CD4-positive, alpha-beta T cell (primary cell): ENCODE data around the gene ZNF595. TPM values are rescaled to one million over a fixed set of nuclear protein-coding genes. Genes with fewer than 3 reads are reported as not detected.
"Not testable (repeated sequence)": the region's sequence is repeated elsewhere in the genome, so short reads cannot be mapped to it uniquely, and the experiment has no call there.

Experiments
- ATAC-seq: fragments of 200-7000 bp; cut with Tn5 transposase; one replicate; pipeline ENCODE4 v1.10.0; 2022; ENCODE audit warnings: mild to moderate bottlenecking; ENCODE audit not compliant: poor library complexity
- CTCF ChIA-PET: fragments of 350-600 bp; sonication (Branson Sonifier 250); formaldehyde crosslinking; loops from one replicate; lab custom pipeline; 2021; ENCODE audit warnings: antibody characterized with exemption, inconsistent platforms; lab: Charles Lee
- POLR2A ChIA-PET: fragments of 350-600 bp; sonication (Branson Sonifier 250); formaldehyde crosslinking; loops from one replicate; lab custom pipeline; 2021; ENCODE audit warnings: antibody characterized with exemption, inconsistent platforms; lab: Charles Lee
- DNase-seq, 14 experiments: peaks; one replicate each; pipeline ENCODE4 v3.0.0-alpha.2; 2013 to 2020; ENCODE audit warnings: mixed read lengths in 2 of 14
- H3K27ac ChIP-seq, 2 donors: one replicate each; pipeline versions ENCODE4 v1.5.1 to v1.7.0; 2013; ENCODE audit warnings: low read length in 2 of 2, low read depth in 1 of 2, mild to moderate bottlenecking in 1 of 2
- H3K27me3 ChIP-seq, 2 experiments: 1 replicate in 1 of 2; 2 replicates in 1 of 2; pipeline versions ENCODE4 v1.6.1 to v1.7.0; 2013; ENCODE audit warnings: low read length in 2 of 2, control low read depth in 1 of 2, mild to moderate bottlenecking in 1 of 2, moderate library complexity in 1 of 2; ENCODE audit not compliant: insufficient read depth in 2 of 2, control insufficient read depth in 1 of 2
- H3K36me3 ChIP-seq: one replicate; pipeline ENCODE4 v1.6.1; 2013; ENCODE audit warnings: low read length, control low read depth; ENCODE audit not compliant: insufficient read depth
- H3K4me1 ChIP-seq: one replicate; pipeline ENCODE4 v1.6.1; 2013; ENCODE audit warnings: low read length, control low read depth; ENCODE audit not compliant: insufficient read depth
- H3K4me3 ChIP-seq: one replicate; pipeline ENCODE4 v1.5.1; 2013; ENCODE audit warnings: mild to moderate bottlenecking, low read length, moderate library complexity
- H3K9me3 ChIP-seq, 2 experiments: 1 replicate in 1 of 2; 2 replicates in 1 of 2; pipeline versions ENCODE4 v1.6.1 to v1.7.0; 2013; ENCODE audit warnings: low read length in 2 of 2, mild to moderate bottlenecking in 2 of 2, control low read depth in 1 of 2, moderate library complexity in 1 of 2; ENCODE audit not compliant: control insufficient read depth in 1 of 2, insufficient read depth in 1 of 2
- H3K27ac Mint-ChIP-seq: one replicate; pipeline ENCODE4 v1.8.0; 2020; ENCODE audit warnings: mixed read lengths
- H3K27me3 Mint-ChIP-seq: one replicate; pipeline ENCODE4 v1.8.0; 2021; ENCODE audit warnings: mixed read lengths
- H3K36me3 Mint-ChIP-seq: one replicate; pipeline ENCODE4 v1.8.0; 2021; ENCODE audit warnings: low read depth, mixed read lengths
- H3K4me1 Mint-ChIP-seq: one replicate; pipeline ENCODE4 v1.8.0; 2021; ENCODE audit warnings: low read depth, mixed read lengths
- H3K4me3 Mint-ChIP-seq: one replicate; pipeline ENCODE4 v1.8.0; 2020; ENCODE audit warnings: mild to moderate bottlenecking, mixed read lengths
- H3K9me3 Mint-ChIP-seq: one replicate; pipeline ENCODE4 v1.8.0; 2020; ENCODE audit warnings: mixed read lengths
- intact Hi-C, 2 experiments: fragments of 100-400 bp; cut with DNase I in 1 of 2; cut with micrococcal nuclease in 1 of 2; formaldehyde crosslinking; loops; one replicate each; pipeline versions ENCODE4 v1.15.1 to v1.9.0; 2023 to 2025; cut with DNase I, micrococcal nuclease
- polyA plus RNA-seq, 2 donors: library from polyadenylated mRNA; unstranded; fragments of 120-200 nt; gene quantifications; one replicate each; pipeline ENCODE4 v1.2.1, GENCODE V29; 2013
- total RNA-seq, 174 experiments: library from RNA in 2 of 174; stranded (reverse) in 2 of 174; gene quantifications; one replicate each; pipeline ENCODE4 v1.2.3 and lab custom pipeline; 2021 to 2026

The ZNF595 gene
- total RNA-seq (10 to 100 TPM; 16.0 to 16.3 TPM), total RNA-seq (lab: John Stamatoyannopoulos, UW) (0.70 to 14.3 (median 4.8) reads per million in 172 experiments)
- polyA plus RNA-seq (2013, experiment 1 of 2), result 2.0 TPM
- polyA plus RNA-seq (2013, experiment 2 of 2), result 3.8 TPM

DNA sequence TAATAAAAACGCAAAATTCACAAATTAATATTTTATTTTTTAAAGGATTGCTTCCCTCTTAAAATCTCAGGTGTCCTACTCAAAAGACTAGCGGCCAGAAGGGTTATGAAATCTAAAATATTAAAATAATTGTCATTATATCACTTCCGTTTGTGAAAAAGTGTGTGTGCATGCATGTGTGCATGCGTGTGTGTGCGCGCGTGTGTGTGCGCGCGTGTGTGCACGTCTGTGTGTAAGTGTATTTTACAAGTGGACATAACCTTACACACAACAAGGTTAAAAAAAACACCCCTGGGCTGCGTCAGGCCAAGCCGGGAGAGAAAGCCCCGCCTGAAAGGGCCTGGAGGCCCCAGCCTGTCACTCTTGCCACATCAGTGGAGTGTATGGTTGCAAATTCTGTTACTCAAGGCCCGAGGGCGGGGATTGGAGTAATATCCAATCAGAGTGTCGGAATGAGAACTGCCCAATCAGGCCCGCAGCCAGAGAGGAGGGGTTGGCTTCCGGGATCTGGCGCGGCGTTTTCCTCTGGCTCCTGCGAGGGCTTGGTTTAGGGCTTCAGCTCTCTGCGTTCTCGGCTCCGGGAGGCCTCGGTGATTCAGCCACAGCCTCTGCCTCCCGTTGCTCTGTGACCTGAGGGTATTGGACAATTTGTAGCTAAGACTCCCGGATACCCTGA, at the start of gene ZNF595:
TSS of gene ZNF595 (plus strand) at position 518 of the 676 bp plus-strand sequence. CDS start 168 bp downstream, outside the sequence.
- H3K27ac Mint-ChIP-seq, H3K9me3 Mint-ChIP-seq, H3K36me3 ChIP-seq, H3K4me3 Mint-ChIP-seq, H3K27me3 Mint-ChIP-seq, H3K36me3 Mint-ChIP-seq, H3K4me1 ChIP-seq, H3K27ac ChIP-seq, H3K4me1 Mint-ChIP-seq, intact Hi-C loops, H3K27me3 ChIP-seq: not testable (repeated sequence)
- ChIA-PET CTCF (interaction anchor here (1.2 to 1.3 kb wide), 2 partner anchors 9 kb away, joined by 3 to 4 read pairs; no protein-coding TSS in a partner anchor), POLR2A (interaction anchor here (0.9 to 5.8 kb wide), 4 partner anchors 70 to 621 kb away, joined by 3 to 86 read pairs (median 20); partner anchors contain the start of genes MYL5, ZNF141 and ZNF718)
- DNase-seq, result peak in 4 of 14 experiments; percentile 2 to 27 (median 16)
- peaks cover 0 to 15% of the 10 kb centered on the region in 2 experiments for H3K9me3 ChIP-seq
- ATAC-seq, result peak; percentile 85
- peak within 1 kb of the TSS; percentile 16 for H3K4me3 ChIP-seq

DNA sequence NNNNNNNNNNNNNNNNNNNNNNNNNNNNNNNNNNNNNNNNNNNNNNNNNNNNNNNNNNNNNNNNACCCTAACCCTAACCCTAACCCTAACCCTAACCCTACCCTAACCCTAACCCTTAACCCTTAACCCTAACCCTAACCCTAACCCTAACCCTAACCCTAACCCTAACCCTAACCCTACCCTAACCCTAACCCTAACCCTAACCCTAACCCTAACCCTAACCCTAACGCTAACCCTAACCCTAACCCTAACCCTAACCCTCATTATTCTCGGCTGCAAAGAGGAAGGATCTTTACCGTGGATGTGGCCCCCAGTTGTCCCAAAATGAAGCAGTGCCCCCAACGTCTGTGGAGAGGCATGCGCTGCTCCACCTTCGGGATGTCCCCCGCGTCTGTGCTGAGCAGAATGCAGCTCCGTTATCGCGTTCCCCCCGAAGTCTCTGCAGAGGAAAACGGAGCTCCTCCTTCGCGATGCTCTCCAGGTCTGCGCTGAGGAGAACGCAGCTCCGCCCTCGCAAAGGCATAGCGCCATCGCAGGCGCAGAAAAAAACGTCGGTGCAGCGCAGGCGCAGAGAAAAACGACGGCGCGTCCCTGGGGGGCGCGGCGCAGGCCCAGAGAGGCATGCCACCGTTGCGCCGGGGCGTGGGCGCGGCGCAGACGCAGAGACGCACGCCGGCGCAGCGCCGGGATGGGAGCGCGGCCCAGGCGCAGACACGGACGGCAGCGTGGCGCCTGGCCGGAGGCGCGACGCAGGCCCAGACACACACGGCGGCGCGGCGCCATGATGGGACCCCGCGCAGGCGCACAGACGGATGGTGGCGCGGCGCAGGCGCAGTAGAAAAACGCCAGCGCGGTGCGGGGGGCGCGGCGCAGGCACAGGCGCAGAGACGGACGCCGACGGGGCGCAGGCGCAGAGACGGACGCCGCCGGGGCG, 42.9 kb upstream of the ZNF595 start:
- H3K27ac ChIP-seq, H3K4me1 Mint-ChIP-seq, H3K27me3 ChIP-seq, H3K27ac Mint-ChIP-seq, CTCF ChIA-PET, H3K36me3 Mint-ChIP-seq, H3K4me3 Mint-ChIP-seq, POLR2A ChIA-PET, H3K36me3 ChIP-seq, H3K4me3 ChIP-seq, H3K9me3 Mint-ChIP-seq, intact Hi-C loops, H3K4me1 ChIP-seq, ATAC-seq, H3K27me3 Mint-ChIP-seq: not testable (repeated sequence)
- DNase-seq, result peak in 2 of 14 experiments; percentile 8 to 23
- H3K9me3 ChIP-seq, result peaks cover 0 to 16% of the 10 kb centered on the region in 2 experiments

DNA sequence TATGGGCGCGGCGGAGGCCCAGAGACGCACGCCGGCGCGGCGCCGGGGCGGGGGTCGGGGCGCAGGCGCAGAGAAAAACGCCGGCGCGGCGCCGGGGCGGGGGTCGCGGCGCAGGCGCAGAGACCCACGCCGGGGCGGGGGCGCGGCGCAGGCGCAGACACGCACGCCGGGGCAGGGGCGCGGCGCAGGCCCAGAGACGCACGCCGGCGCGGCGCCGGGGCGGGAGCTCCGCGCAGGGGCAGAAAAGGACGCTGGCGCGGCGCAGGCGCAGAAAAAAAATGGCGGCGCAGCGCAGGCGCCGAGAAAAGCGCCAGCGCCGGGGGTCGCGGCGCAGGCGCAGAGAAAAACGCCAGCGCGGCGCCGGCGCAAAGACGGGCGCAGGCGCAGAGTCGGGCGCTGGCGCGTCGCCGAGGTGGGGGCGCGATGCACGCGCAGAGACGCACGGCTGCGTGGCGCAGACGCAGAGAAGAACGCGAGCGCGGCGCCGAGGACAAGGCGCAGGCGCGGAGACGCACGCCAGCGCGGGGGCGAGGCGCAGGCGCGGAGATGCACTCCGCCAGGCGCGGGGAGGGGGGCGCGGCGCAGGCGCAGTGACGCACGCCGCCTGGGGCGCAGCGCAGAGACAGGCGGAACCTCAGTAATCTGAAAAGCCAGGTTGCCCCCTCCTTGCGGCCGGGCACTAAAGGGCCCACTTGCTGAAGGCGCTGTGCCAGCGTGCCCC, 41.9 kb upstream of the ZNF595 start:
- H3K4me3 Mint-ChIP-seq, H3K27me3 ChIP-seq, ATAC-seq, CTCF ChIA-PET, H3K4me1 Mint-ChIP-seq, H3K36me3 ChIP-seq, H3K27me3 Mint-ChIP-seq, H3K4me1 ChIP-seq, intact Hi-C loops, H3K36me3 Mint-ChIP-seq, H3K9me3 Mint-ChIP-seq, POLR2A ChIA-PET, H3K27ac ChIP-seq, H3K27ac Mint-ChIP-seq, H3K4me3 ChIP-seq: not testable (repeated sequence)
- peak in 1 of 14 experiments; percentile 14 for DNase-seq
- peaks cover 0 to 16% of the 10 kb centered on the region in 2 experiments for H3K9me3 ChIP-seq

DNA sequence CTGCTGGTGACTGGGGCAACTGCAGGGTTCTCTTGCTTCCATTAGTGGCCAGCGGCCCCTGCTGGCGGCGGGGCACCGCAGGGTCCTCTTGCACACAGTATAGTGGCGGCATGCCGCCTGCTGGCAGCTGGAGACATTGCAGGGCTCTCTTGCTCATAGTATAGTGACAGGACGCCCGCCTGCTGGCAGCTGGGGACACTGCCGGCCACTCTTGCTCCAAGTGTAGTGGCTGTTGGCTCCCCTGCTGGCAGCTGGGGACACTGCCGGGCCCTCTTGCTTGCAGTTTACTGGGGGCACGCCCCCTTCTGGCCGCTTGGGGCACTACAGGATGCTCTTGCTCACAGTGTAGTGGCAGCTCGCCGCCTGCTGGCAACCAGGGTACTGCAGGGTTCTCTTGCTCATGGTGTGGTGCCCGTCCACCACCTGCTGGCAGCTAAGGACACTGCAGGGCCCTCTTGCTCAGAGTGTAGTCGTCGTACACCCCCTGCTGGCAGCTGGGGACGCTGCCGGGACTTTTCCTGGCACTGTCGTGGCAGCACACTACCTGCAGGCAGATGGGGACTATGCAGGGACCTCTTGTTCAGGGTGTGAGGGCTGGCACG, 41.2 kb upstream of the ZNF595 start:
- CTCF ChIA-PET, H3K36me3 ChIP-seq, POLR2A ChIA-PET, H3K4me3 ChIP-seq, intact Hi-C loops, H3K27me3 Mint-ChIP-seq, H3K4me1 ChIP-seq, H3K27ac ChIP-seq, H3K9me3 Mint-ChIP-seq, H3K36me3 Mint-ChIP-seq, H3K27ac Mint-ChIP-seq, H3K4me1 Mint-ChIP-seq, H3K4me3 Mint-ChIP-seq, H3K27me3 ChIP-seq: not testable (repeated sequence)
- ATAC-seq (peak; percentile 74), DNase-seq (peak in 6 of 14 experiments; percentile 5 to 60 (median 18))
- peaks cover 0 to 16% of the 10 kb centered on the region in 2 experiments for H3K9me3 ChIP-seq

DNA sequence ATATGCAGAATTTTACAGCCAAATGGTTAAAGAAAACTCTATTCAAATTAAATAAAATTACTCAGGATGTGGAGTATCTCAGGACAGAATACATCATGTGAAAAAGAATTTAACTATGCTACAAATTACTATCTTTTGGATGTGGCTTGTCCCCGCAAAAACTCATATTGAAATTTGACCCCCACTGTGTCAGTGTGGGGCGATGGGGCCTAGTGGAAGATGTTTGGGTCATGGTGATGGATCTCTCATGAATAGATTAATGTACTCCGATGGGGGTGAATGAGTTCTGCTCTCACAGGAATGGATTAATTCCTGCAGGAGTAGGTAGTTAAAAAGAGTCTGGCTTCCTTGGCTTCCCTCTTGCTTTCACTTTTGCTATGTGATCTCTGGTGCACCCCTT, 35.0 kb upstream of the ZNF595 start:
- H3K9me3 Mint-ChIP-seq, DNase-seq, H3K27me3 Mint-ChIP-seq, POLR2A ChIA-PET, H3K4me1 Mint-ChIP-seq, H3K27ac Mint-ChIP-seq, H3K27me3 ChIP-seq, H3K27ac ChIP-seq, CTCF ChIA-PET, H3K4me3 Mint-ChIP-seq, H3K36me3 ChIP-seq, intact Hi-C loops, H3K4me3 ChIP-seq, H3K36me3 Mint-ChIP-seq, H3K9me3 ChIP-seq, ATAC-seq, H3K4me1 ChIP-seq: not testable (repeated sequence)

DNA sequence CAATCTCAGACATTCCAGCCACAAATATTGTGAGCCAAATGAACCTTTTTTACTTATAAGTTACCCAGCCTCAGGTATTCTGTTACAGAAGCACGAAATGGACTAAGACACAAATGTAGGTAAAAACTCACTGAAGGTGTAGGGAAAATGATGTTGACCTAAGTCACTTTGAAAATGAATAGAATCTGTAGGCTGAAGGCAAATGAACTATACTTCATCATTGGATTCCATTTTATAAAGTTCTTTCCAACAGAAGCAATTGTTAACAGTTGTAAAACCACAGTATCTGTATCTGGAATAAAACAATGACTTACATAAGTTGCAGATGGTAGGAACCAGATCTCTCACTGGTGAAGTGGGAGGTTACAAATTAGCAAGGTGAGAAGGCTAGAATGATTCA, 34.5 kb upstream of the ZNF595 start:
- H3K4me3 Mint-ChIP-seq, H3K4me3 ChIP-seq, H3K27me3 ChIP-seq, CTCF ChIA-PET, ATAC-seq, H3K27me3 Mint-ChIP-seq, H3K36me3 ChIP-seq, intact Hi-C loops, H3K4me1 Mint-ChIP-seq, H3K27ac ChIP-seq, DNase-seq, H3K36me3 Mint-ChIP-seq, H3K9me3 Mint-ChIP-seq, POLR2A ChIA-PET, H3K27ac Mint-ChIP-seq, H3K9me3 ChIP-seq, H3K4me1 ChIP-seq: not testable (repeated sequence)
